ENCODE data around the gene GALNT12.

- TF ChIP-seq CTCF (IDR thresholded peaks at IDR 0.05; ENCODE audit: poor library complexity) (no peak), EZH2 (IDR thresholded peaks at IDR 0.05; ENCODE audit: borderline replicate concordance) (no peak)
These were observed 17.2 kb upstream of the GALNT12 start for GRCh38 chr9:98790134-98790841.

Measured in hepatocyte (in vitro differentiated cells).